Body of pancreas (tissue), 4 donors: Measurements from ENCODE around the gene NAA20. TPM values are rescaled to one million over a fixed set of nuclear protein-coding genes. Genes with fewer than 3 reads are reported as not detected.
"Not testable (repeated sequence)": the region's sequence is repeated elsewhere in the genome, so short reads cannot be mapped to it uniquely, and the experiment has no call there.

Experiments
- ATAC-seq: fragments of 150-250 bp; one replicate; pipeline ENCODE4 v1.9.1; 2016
- DNase-seq, 4 donors: peaks; one replicate each; pipeline ENCODE4 v3.0.0-alpha.2; 2019
- H3K27ac ChIP-seq, 4 donors: fragments of 200-600 bp; sonication (generic); 1 replicate in 3 of 4; 2 replicates in 1 of 4; pipeline versions ENCODE4 v1.5.1 to v1.6.1; 2016 to 2019; ENCODE audit warnings: mild to moderate bottlenecking in 1 of 4, mixed read lengths in 1 of 4, moderate library complexity in 1 of 4
- H3K27me3 ChIP-seq, 2 donors: fragments of 200-600 bp; sonication (generic); one replicate each; pipeline ENCODE4 v1.6.0; 2016; ENCODE audit warnings: mild to moderate bottlenecking in 1 of 2
- H3K36me3 ChIP-seq, 2 donors: fragments of 200-600 bp; sonication (generic); replicated peaks in 1 of 2; 2 replicates each; pipeline ENCODE4 v1.5.1; 2016; ENCODE audit warnings: low read depth in 2 of 2; ENCODE audit not compliant: insufficient read depth in 1 of 2
- H3K4me1 ChIP-seq: fragments of 200-600 bp; sonication (generic); one replicate; pipeline ENCODE4 v1.6.0; 2016
- H3K4me3 ChIP-seq, 2 donors: fragments of 200-600 bp; sonication (generic); 1 replicate in 1 of 2; 2 replicates in 1 of 2; pipeline ENCODE4 v1.5.1; 2016 to 2019
- H3K9me3 ChIP-seq, 3 donors: fragments of 200-600 bp; sonication (generic); 1 replicate in 2 of 3; 2 replicates in 1 of 3; pipeline ENCODE4 v1.5.1; 2016
- POLR2A ChIP-seq, 3 donors: fragments of 450-650 bp; IDR thresholded peaks; one replicate each; pipeline ENCODE4 v1.6.1; 2016; ENCODE audit warnings: antibody characterized with exemption in 3 of 3, mild to moderate bottlenecking in 2 of 3
- WGBS, 2 donors: methylation state at CpG; one replicate each; pipeline ENCODE4 v1.1.5; 2017; 5-methylcytosine and 5-hydroxymethylcytosine counted together
- intact Hi-C: fragments of 100-400 bp; cut with DNase I; formaldehyde crosslinking; loops from one replicate; pipeline ENCODE4 v1.15.1; 2023
- total RNA-seq, 2 donors: library from RNA; depleted of rRNA; stranded (reverse); fragments of >200 nt; gene quantifications; one replicate each; pipeline ENCODE4 v1.1.0, GENCODE V29; 2016
- TF ChIP-seq, protein P1 (sequence below), 7 experiments: fragments of 450-650 bp in 4 of 7; fragments of 200-600 bp in 3 of 7; sonication (generic) in 3 of 7; IDR thresholded peaks; one replicate each; pipeline ENCODE4 v1.5.1; 2016 to 2019; ENCODE audit warnings: antibody characterized with exemption in 7 of 7

NAA20 gene
- total RNA-seq, 2 donors from 2014 or later: 19.2 to 23.4 TPM

DNA sequence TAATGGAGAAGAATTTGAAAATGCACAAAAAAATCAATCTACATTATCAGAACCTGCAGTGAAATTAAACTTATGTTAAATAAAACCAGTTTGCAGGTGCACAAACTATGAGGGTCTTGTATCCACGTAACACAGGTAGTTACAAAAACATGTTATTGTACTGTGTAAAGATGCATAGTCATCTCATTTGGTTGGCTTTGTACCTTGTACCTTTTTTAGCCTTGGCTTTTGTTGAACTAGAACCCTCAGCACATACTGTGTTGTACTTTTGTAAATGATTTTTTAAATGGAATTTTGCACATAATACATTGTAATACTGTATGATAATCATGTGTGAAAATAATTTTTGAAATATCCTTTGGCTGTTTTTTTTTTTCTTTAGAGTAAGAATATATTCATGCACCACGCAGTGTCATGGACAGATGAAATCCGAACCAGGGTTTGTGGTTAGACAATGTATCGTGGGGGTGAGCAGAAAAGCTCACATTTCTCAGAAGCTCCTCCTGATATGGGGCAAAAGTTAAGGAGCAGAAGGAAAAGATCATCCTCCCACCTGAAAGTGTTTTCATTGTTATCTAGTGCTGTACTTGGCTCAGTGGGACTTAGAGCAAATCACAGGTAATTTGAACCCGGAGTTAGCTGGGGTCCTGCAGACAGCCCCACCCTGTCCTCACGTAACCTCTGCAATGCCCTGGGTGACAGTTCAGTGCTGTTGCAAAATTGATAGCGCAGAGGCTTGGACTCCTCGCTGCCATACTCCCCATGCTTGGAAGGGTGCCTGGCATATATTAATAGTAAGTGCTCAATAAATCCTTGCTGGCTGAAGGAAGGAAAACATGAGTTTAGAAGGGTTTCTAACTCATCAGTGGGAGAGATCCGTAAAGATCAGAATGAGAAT, 14.8 kb upstream of the NAA20 start:
- no peaks in the 10 kb centered on the region for H3K27me3 ChIP-seq
- no peak for TF ChIP-seq POLR2A (IDR thresholded peaks at IDR 0.05)
- TF ChIP-seq, protein P1, sequence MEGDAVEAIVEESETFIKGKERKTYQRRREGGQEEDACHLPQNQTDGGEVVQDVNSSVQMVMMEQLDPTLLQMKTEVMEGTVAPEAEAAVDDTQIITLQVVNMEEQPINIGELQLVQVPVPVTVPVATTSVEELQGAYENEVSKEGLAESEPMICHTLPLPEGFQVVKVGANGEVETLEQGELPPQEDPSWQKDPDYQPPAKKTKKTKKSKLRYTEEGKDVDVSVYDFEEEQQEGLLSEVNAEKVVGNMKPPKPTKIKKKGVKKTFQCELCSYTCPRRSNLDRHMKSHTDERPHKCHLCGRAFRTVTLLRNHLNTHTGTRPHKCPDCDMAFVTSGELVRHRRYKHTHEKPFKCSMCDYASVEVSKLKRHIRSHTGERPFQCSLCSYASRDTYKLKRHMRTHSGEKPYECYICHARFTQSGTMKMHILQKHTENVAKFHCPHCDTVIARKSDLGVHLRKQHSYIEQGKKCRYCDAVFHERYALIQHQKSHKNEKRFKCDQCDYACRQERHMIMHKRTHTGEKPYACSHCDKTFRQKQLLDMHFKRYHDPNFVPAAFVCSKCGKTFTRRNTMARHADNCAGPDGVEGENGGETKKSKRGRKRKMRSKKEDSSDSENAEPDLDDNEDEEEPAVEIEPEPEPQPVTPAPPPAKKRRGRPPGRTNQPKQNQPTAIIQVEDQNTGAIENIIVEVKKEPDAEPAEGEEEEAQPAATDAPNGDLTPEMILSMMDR (IDR thresholded peaks at IDR 0.05): no peak
- DNase-seq (no peak), ATAC-seq (no peak)
- peak overlapping the region; percentile 19 to 69 (median 63) for H3K27ac ChIP-seq
- intact Hi-C loops: loop anchor here (10.0 kb wide), 1 partner anchor 308 kb away; no protein-coding TSS in a partner anchor
- peaks cover 70% of the 10 kb centered on the region for H3K4me1 ChIP-seq
- H3K9me3 ChIP-seq: no peaks in the 10 kb centered on the region
- WGBS, 2 donors: 49 to 63% methylated on average over 9 of the region's 9 CpGs
- H3K36me3 ChIP-seq: peaks cover 0 to 7% of the 10 kb centered on the region in 2 donors
- no peak overlapping the region for H3K4me3 ChIP-seq

DNA sequence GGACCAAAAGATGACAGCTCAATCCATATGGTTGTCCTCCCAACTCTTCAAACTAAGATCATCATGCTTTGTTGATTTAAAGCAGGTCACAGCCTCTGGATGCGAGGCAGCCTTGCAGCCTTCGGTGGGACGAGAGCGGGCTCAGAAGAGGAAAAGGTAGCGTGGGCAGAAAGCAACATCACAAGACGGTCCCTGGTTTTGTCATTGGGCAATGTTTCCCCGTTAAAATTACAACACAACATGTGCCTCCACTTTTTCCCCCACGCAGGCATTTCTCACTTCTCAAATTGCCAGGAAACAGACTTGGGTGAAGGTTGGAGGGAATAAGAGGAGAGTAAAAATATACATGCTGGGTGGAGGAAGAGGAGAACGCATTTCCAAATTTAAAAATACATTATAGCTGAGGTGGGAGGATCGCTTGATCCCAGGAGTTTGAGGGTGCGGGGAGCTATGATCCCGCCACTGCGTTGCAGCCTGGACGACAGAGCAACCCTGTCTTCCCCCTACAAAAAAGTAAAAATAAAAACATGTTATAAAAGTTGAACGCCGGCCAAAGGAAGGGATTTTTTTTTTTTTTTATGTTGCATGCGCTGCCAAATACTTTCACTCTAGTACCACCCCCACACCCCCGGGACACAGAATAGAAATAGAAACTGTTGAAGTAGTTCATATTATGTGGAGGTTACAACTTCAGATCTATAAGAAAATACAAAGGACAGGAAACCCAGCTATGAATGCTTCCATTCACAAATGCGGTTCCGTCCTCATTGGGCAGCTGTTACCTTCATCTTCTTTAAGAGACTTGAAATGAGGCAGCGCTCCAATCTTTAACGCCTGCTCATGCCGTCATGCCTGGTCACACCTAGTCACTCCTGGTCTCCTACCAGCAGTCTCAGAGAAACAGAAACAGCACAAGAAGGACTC, 13.9 kb upstream of the NAA20 start:
- Histone ChIP-seq H3K27ac (peak overlapping the region; percentile 30 to 69 (median 63)), H3K27me3 (no peaks in the 10 kb centered on the region), H3K4me1 (peaks cover 65% of the 10 kb centered on the region), H3K4me3 (no peak overlapping the region), H3K9me3 (no peaks in the 10 kb centered on the region), H3K36me3 (peaks cover 0 to 7% of the 10 kb centered on the region in 2 donors)
- peak; percentile 76 for ATAC-seq
- peak in 2 of 3 donors; percentile 27 to 36 for TF ChIP-seq POLR2A (IDR thresholded peaks at IDR 0.05)
- TF ChIP-seq, protein P1 (IDR thresholded peaks at IDR 0.05): no peak
- peak; percentile 67 to 79 (median 72) for DNase-seq
- 41 to 51% methylated on average over 23 of the region's 23 CpGs for WGBS, 2 donors
- intact Hi-C loops: loop anchor here (10.0 kb wide), 1 partner anchor 308 kb away; no protein-coding TSS in a partner anchor

DNA sequence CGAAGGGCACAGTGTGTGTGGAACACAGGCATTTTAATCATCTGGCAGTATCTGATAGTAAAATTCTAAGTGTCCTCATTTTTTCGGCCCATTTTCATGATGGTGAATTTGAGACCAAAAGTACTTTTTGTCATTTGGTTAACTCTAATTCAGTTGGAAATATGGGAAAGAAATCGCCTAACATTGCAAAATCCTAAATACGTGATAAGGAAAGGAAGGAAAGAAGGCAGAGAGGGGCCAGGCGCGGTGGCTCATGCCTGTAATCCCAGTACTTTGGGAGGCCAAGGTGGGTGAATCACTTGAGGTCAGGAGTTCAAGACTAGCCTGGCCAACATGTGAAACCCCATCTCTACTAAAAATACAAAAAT, 13.2 kb upstream of the NAA20 start:
- not testable (repeated sequence) for H3K36me3 ChIP-seq, ATAC-seq, H3K4me3 ChIP-seq, DNase-seq, H3K27me3 ChIP-seq, H3K9me3 ChIP-seq
- 40 to 47% methylated on average over 6 of the region's 6 CpGs for WGBS, 2 donors
- Histone ChIP-seq H3K27ac (peak overlapping the region; percentile 30 to 69 (median 63)), H3K4me1 (peaks cover 58% of the 10 kb centered on the region)
- intact Hi-C loops: loop anchor here (10.0 kb wide), 1 partner anchor 309 kb away; no protein-coding TSS in a partner anchor

DNA sequence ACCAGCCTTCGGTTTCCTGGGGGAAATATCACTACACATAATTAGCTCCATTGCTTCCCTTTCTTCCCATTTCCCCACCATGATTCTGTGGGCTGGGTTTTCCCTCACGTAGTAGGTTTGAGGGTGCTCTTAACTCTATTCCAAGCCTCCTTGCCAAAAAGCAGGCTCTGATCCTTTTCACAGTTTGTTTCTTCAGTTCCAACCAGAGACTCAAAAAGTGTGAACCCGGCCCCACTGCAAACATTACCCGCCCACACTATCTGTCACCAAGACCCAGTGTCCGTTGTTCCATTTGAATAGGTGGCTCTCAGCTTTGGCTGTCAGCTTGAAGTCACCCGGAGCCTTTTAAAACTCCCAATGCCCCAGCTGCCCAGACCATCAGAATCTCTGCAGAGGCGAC, 11.8 kb upstream of the NAA20 start:
- 28 to 31% methylated on average over 7 of the region's 7 CpGs for WGBS, 2 donors

More for the DNA sequence above, 11.8 kb upstream of the NAA20 start:
- TF ChIP-seq POLR2A (IDR thresholded peaks at IDR 0.05): no peak
- TF ChIP-seq, protein P1 (IDR thresholded peaks at IDR 0.05): no peak
- H3K4me1 ChIP-seq: peaks cover 52% of the 10 kb centered on the region
- no peaks in the 10 kb centered on the region for H3K9me3 ChIP-seq
- DNase-seq: no peak
- H3K4me3 ChIP-seq: no peak overlapping the region
- intact Hi-C loops: loop anchor here (10.0 kb wide), 1 partner anchor 311 kb away; no protein-coding TSS in a partner anchor
- peak overlapping the region in 3 of 4 donors; percentile 17 to 42 (median 35) for H3K27ac ChIP-seq
- peaks cover 0 to 5% of the 10 kb centered on the region in 2 donors for H3K36me3 ChIP-seq
- no peak for ATAC-seq
- no peaks in the 10 kb centered on the region for H3K27me3 ChIP-seq
